ENCODE data around the gene RPTOR. TPM values are rescaled to one million over a fixed set of nuclear protein-coding genes. Genes with fewer than 3 reads are reported as not detected.

RPTOR gene
- polyA plus RNA-seq, 1 donor from 2014 or later: 8.0 TPM

DNA sequence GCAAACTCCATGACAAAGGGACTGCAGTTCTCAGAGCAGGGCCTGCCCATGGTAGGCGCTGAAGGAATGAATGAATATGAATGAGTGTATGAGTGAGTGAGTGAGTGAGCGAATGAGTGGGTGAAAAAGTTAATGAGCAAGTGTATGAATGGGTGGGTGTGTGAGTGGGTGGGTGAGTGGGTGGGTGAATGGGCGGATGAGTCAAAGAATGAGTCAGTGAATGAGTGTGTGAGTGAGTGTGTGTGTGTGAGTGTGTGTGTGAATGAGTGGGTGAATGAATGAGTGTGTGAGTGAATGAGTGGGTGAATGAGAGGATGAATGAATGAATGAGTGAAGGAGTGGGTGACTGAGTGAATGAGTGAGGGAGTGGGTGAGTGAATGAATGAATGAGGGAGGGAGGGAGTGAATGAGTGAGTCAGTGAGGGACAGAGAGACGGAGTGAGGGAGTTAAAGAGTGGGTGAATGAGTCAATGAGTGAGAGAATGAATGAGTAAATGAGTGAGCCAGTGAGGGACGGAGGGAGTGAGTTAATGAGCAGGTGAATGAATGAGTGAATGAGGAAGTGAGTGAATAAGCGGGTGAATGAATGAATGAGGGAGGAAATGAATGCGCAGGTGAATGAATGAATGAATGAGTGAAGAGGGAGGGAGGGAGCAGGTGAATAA is 435.9 kb downstream of the RPTOR start:
- no peaks in the 10 kb centered on the region for H4K20me1 ChIP-seq (ENCODE audit: insufficient read depth)
- H3K4me3 ChIP-seq (ENCODE audit: low read length): peak overlapping the region; percentile 56
- H3K79me2 ChIP-seq (replicated peaks; ENCODE audit: insufficient read depth, low read length): no peaks in the 10 kb centered on the region
- H3K36me3 ChIP-seq (ENCODE audit: insufficient read depth, low read length): no peaks in the 10 kb centered on the region
- H3K9me3 ChIP-seq (ENCODE audit: low read length): no peaks in the 10 kb centered on the region
- TF ChIP-seq POLR2AphosphoS5 (IDR thresholded peaks at IDR 0.05): no peak
- no peak for TF ChIP-seq EZH2 (IDR thresholded peaks at IDR 0.05; ENCODE audit: borderline replicate concordance, insufficient read depth, low read length, poor library complexity, severe bottlenecking)
- TF ChIP-seq RAD21 (conservative IDR thresholded peaks at IDR 0.05): no peak
- TF ChIP-seq MXI1 (conservative IDR thresholded peaks at IDR 0.05; ENCODE audit: poor library complexity, severe bottlenecking): no peak
- no peak for TF ChIP-seq TAF1 (IDR thresholded peaks at IDR 0.05; ENCODE audit: low read depth)
- TF ChIP-seq EP300 (conservative IDR thresholded peaks at IDR 0.05; ENCODE audit: poor library complexity, severe bottlenecking): no peak
- TF ChIP-seq, protein P1, sequence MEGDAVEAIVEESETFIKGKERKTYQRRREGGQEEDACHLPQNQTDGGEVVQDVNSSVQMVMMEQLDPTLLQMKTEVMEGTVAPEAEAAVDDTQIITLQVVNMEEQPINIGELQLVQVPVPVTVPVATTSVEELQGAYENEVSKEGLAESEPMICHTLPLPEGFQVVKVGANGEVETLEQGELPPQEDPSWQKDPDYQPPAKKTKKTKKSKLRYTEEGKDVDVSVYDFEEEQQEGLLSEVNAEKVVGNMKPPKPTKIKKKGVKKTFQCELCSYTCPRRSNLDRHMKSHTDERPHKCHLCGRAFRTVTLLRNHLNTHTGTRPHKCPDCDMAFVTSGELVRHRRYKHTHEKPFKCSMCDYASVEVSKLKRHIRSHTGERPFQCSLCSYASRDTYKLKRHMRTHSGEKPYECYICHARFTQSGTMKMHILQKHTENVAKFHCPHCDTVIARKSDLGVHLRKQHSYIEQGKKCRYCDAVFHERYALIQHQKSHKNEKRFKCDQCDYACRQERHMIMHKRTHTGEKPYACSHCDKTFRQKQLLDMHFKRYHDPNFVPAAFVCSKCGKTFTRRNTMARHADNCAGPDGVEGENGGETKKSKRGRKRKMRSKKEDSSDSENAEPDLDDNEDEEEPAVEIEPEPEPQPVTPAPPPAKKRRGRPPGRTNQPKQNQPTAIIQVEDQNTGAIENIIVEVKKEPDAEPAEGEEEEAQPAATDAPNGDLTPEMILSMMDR (IDR thresholded peaks at IDR 0.05; ENCODE audit: poor library complexity, severe bottlenecking): no peak
- TF ChIP-seq SMC3 (conservative IDR thresholded peaks at IDR 0.05; ENCODE audit: poor library complexity): no peak
- TF ChIP-seq, protein P2, sequence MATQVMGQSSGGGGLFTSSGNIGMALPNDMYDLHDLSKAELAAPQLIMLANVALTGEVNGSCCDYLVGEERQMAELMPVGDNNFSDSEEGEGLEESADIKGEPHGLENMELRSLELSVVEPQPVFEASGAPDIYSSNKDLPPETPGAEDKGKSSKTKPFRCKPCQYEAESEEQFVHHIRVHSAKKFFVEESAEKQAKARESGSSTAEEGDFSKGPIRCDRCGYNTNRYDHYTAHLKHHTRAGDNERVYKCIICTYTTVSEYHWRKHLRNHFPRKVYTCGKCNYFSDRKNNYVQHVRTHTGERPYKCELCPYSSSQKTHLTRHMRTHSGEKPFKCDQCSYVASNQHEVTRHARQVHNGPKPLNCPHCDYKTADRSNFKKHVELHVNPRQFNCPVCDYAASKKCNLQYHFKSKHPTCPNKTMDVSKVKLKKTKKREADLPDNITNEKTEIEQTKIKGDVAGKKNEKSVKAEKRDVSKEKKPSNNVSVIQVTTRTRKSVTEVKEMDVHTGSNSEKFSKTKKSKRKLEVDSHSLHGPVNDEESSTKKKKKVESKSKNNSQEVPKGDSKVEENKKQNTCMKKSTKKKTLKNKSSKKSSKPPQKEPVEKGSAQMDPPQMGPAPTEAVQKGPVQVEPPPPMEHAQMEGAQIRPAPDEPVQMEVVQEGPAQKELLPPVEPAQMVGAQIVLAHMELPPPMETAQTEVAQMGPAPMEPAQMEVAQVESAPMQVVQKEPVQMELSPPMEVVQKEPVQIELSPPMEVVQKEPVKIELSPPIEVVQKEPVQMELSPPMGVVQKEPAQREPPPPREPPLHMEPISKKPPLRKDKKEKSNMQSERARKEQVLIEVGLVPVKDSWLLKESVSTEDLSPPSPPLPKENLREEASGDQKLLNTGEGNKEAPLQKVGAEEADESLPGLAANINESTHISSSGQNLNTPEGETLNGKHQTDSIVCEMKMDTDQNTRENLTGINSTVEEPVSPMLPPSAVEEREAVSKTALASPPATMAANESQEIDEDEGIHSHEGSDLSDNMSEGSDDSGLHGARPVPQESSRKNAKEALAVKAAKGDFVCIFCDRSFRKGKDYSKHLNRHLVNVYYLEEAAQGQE (IDR thresholded peaks at IDR 0.05; ENCODE audit: borderline replicate concordance): no peak
- H3K27me3 ChIP-seq (ENCODE audit: insufficient read depth, low read depth, low read length): no peaks in the 10 kb centered on the region
- H3K9ac ChIP-seq (ENCODE audit: low read length): peak overlapping the region; percentile 34
- no peaks in the 10 kb centered on the region for H3K9me2 ChIP-seq (ENCODE audit: insufficient read depth, low read length)
- H3K27ac ChIP-seq (ENCODE audit: low read length): no peak overlapping the region
- H3F3A ChIP-seq (ENCODE audit: insufficient read depth, low read length, poor library complexity, severe bottlenecking): no peaks in the 10 kb centered on the region
- H2AFZ ChIP-seq (ENCODE audit: low read depth, low read length): no peak overlapping the region
- no peak overlapping the region for H3K4me2 ChIP-seq (ENCODE audit: low read length)

DNA sequence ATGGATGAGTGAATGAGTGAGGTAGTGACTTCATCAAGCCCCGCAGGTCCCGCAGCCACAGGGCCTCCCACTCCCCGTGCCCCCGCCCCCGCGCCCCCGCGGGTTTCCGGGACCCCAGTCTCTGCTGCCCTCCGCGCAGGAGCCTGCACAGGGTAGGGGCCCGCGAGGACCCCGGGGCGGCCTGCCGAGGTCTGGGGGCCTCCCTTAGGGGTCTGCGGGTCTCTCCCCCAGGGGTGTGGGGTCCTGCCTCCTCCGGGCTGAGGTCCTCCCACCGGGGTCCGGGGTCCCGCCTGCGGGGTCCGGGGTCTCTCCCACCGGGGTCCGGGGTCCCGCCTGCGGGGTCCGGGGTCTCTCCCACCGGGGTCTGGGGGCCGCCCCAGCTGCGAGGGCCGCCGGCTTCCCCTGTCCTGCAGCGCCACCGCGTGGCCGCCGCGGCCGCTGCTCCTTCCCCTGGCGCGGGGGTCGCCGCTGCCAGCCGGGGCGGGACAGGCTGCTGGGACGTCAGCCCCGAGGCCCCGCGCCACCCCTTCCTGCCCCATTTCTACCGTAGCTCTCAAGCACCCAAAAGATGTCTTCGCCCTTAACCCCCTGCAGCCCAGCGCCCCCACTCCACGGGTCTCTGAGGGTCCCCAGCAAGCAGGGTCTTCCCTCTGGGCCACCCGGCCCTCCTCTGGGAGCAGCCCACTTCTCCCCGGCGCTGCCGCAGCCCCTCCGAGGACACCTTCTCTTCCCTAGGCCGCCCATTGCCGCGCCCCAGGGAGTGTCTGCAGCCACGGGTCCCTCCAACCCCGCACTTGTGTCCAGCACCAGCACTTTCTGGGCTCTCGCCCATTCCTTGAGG is 436.6 kb downstream of the RPTOR start:
- TF ChIP-seq EZH2 (IDR thresholded peaks at IDR 0.05; ENCODE audit: borderline replicate concordance, insufficient read depth, low read length, poor library complexity, severe bottlenecking) (no peak), SMC3 (conservative IDR thresholded peaks at IDR 0.05; ENCODE audit: poor library complexity) (peak; percentile 98), TAF1 (IDR thresholded peaks at IDR 0.05; ENCODE audit: low read depth) (no peak), MXI1 (conservative IDR thresholded peaks at IDR 0.05; ENCODE audit: poor library complexity, severe bottlenecking) (peak; percentile 17), RAD21 (conservative IDR thresholded peaks at IDR 0.05) (peak; percentile 98), EP300 (conservative IDR thresholded peaks at IDR 0.05; ENCODE audit: poor library complexity, severe bottlenecking) (no peak)
- TF ChIP-seq, protein P1 (IDR thresholded peaks at IDR 0.05; ENCODE audit: poor library complexity, severe bottlenecking): peak; percentile 95
- TF ChIP-seq, protein P2 (IDR thresholded peaks at IDR 0.05; ENCODE audit: borderline replicate concordance): no peak
- Histone ChIP-seq H3K9me3 (ENCODE audit: low read length) (no peaks in the 10 kb centered on the region), H3K9me2 (ENCODE audit: insufficient read depth, low read length) (no peaks in the 10 kb centered on the region), H3K4me2 (ENCODE audit: low read length) (no peak overlapping the region), H3K4me3 (ENCODE audit: low read length) (peak overlapping the region; percentile 56), H3K27me3 (ENCODE audit: insufficient read depth, low read depth, low read length) (no peaks in the 10 kb centered on the region), H3K36me3 (ENCODE audit: insufficient read depth, low read length) (no peaks in the 10 kb centered on the region), H4K20me1 (ENCODE audit: insufficient read depth) (no peaks in the 10 kb centered on the region), H3K79me2 (replicated peaks; ENCODE audit: insufficient read depth, low read length) (no peaks in the 10 kb centered on the region), H3K27ac (ENCODE audit: low read length) (no peak overlapping the region), H3K9ac (ENCODE audit: low read length) (peak overlapping the region; percentile 34), H3F3A (ENCODE audit: insufficient read depth, low read length, poor library complexity, severe bottlenecking) (no peaks in the 10 kb centered on the region), H2AFZ (ENCODE audit: low read depth, low read length) (no peak overlapping the region)
